Superior temporal gyrus (tissue), 1 donor: Measurements from ENCODE around the gene HLA-DRB5.
"Not testable (repeated sequence)": the region's sequence is repeated elsewhere in the genome, so short reads cannot be mapped to it uniquely, and the experiment has no call there.

Experiments used
- DNase-seq: peaks from one replicate; pipeline ENCODE4 v3.0.0-alpha.2; 2016; ENCODE audit errors: extremely low spot score

HLA-DRB5 gene

GRCh38 chr6:32529697-32530430, at the start of gene HLA-DRB5:
TSS of gene HLA-DRB5 (minus strand) at chr6:32530287. CDS start at chr6:32530224, 63 bp downstream.
- DNase-seq = peak; percentile 13

GRCh38 chr6:32578962-32579361, 48.9 kb upstream of the HLA-DRB5 start:
- no peak for DNase-seq

- not testable (repeated sequence) for DNase-seq
Observed at GRCh38 chr6:32577493-32577892, 47.4 kb upstream of the HLA-DRB5 start.

- no peak for DNase-seq
Observed at GRCh38 chr6:32576250-32576649, 46.2 kb upstream of the HLA-DRB5 start.

GRCh38 chr6:32570363-32570905, 40.3 kb upstream of the HLA-DRB5 start:
- DNase-seq = no peak

GRCh38 chr6:32568561-32568960, 38.5 kb upstream of the HLA-DRB5 start:
- DNase-seq = no peak

GRCh38 chr6:32566957-32567356, 36.9 kb upstream of the HLA-DRB5 start:
- DNase-seq = no peak

- DNase-seq = no peak
Observed at GRCh38 chr6:32565511-32565910, 35.4 kb upstream of the HLA-DRB5 start.

- no peak for DNase-seq
Observed at GRCh38 chr6:32562940-32563339, 32.9 kb upstream of the HLA-DRB5 start.

- no peak for DNase-seq
Observed at GRCh38 chr6:32559747-32560146, 29.7 kb upstream of the HLA-DRB5 start.

GRCh38 chr6:32558426-32559057, 28.5 kb upstream of the HLA-DRB5 start:
- DNase-seq = no peak

GRCh38 chr6:32554116-32554965, 24.3 kb upstream of the HLA-DRB5 start:
- DNase-seq = no peak

- DNase-seq = no peak
Observed at GRCh38 chr6:32553037-32553742, 23.1 kb upstream of the HLA-DRB5 start.

GRCh38 chr6:32551410-32551809, 21.3 kb upstream of the HLA-DRB5 start:
- DNase-seq = no peak

GRCh38 chr6:32539839-32540238, 9.8 kb upstream of the HLA-DRB5 start:
- no peak for DNase-seq

GRCh38 chr6:32530431-32530793, 325 bp upstream of the HLA-DRB5 start:
- DNase-seq = not testable (repeated sequence)

GRCh38 chr6:32522302-32523047, 7.6 kb downstream of the HLA-DRB5 start:
- no peak for DNase-seq

GRCh38 chr6:32519910-32520258, 10.2 kb downstream of the HLA-DRB5 start:
- no peak for DNase-seq

- DNase-seq = no peak
Observed at GRCh38 chr6:32519118-32519909, 10.8 kb downstream of the HLA-DRB5 start.
